ENCODE measurements around the gene MRPS11.
"Not testable (repeated sequence)": the region's sequence is repeated elsewhere in the genome, so short reads cannot be mapped to it uniquely, and the experiment has no call there.

MRPS11 gene

DNA sequence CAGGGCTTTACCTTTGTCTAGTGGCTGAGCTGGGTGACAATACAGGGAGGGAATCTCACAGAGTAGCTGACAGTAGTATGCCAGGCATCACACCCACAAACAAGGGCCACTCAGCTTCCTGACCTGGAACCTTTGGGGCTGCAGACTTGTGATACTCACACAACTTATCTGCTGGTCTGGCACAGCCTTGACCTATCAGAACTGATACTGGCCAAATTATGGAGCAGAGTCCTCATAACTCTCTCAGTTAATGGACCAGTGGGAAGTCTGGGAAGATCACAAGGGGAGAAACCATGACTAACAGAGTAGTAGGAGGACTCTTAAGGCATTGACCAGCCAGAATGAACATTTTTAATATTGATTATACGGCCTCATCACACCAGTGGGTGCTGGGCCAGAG lies 19.8 kb upstream of the MRPS11 start:
- H3K4me1 ChIP-seq (ENCODE audit: insufficient read depth, low read length) = no peaks in the 10 kb centered on the region
- no peaks in the 10 kb centered on the region for H3K36me3 ChIP-seq (ENCODE audit: insufficient read depth, low read length)
- no peak overlapping the region for H3K9ac ChIP-seq (ENCODE audit: low read depth, low read length)
- no peaks in the 10 kb centered on the region for H3K9me3 ChIP-seq (ENCODE audit: control insufficient read depth, insufficient read depth, low read length)

DNA sequence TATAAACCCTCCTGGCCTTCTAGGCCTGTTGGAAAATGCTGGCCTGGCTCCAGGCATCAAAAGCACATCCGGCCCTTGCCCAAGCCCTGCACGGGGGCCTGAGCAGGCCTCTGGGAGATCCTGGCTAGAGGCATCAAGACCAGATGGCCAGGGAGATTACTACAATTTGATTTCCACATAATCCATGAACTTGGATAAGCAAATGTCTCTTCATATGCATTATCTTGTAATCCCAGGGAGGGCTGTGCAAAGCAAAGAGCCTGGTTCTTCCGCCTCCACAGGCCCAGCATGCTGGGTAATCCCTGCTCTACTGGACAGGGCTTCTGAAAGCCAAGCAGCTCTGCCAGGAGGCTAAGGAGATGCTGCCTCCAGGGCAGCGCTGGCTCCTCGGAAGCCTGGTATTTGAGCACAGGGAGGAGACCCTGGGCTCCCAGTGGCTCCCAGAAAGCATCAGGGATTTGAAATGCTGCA lies 18.5 kb upstream of the MRPS11 start:
- no peaks in the 10 kb centered on the region; the same call in 1 of the 2 replicates for H3K9me3 ChIP-seq (ENCODE audit: control insufficient read depth, insufficient read depth, low read length)
- H3K9ac ChIP-seq (ENCODE audit: low read depth, low read length) = no peak overlapping the region
- H3K4me1 ChIP-seq (ENCODE audit: insufficient read depth, low read length) = no peaks in the 10 kb centered on the region
- no peaks in the 10 kb centered on the region for H3K36me3 ChIP-seq (ENCODE audit: insufficient read depth, low read length)

DNA sequence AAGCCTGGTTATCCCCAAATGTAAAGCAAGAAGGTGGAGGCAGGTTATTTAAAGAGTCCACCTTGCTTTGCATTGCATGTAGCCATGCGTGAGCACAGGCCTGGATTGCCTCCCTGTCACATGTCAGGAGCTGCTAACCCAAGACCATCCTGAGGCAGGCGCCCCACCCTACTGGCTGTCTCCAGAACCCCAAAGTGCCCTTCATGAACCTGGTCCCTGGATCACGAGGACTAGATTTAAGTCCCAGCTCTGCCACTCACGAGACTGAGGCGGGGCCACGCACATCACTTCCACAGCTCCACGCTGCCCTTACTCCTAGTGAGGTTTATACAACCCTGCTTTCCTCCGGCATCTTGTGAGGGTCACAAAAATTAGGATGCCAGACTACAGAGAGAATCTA lies 17.9 kb upstream of the MRPS11 start:
- H3K36me3 ChIP-seq (ENCODE audit: insufficient read depth, low read length) = no peaks in the 10 kb centered on the region
- H3K4me1 ChIP-seq (ENCODE audit: insufficient read depth, low read length) = 0 out of 2 replicates have a peak, but pooled peaks cover under 1% of the 10 kb centered on the region
- H3K9me3 ChIP-seq (ENCODE audit: control insufficient read depth, insufficient read depth, low read length) = no peaks in the 10 kb centered on the region; the same call in 1 of the 2 replicates
- no peak overlapping the region for H3K9ac ChIP-seq (ENCODE audit: low read depth, low read length)

DNA sequence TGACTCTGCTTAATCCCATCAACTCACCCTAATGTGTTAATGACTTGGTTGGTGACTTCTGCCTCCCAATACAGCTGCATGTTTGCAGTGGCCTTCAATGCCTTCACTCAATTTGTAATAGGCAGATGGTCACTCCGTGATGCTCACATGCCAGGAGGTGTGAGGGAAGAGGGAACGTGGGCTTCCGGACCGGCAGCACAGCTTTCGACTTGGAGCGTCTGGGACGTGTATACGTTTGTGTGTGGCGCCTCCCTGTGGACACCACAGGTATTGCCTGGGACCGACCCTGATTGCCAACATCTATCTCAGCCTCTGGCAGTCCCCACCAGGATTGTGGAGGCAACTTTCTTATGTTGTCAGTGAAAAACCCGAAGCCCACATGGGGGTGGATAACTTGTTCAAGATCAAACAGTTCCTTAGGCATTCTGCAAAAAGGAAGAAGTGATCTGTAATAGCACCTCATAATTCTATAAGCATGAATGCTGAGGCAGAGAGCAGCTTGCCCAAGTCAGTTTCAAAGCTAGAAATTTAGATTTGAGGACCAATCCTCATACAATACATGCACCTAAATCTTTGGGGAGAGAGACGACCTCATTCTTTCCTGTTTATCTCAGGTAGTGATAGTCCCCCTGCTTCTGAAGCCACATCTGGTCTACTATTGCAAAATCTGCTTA lies 17.2 kb upstream of the MRPS11 start:
- H3K9ac ChIP-seq (ENCODE audit: low read depth, low read length) = no peak overlapping the region
- H3K4me1 ChIP-seq (ENCODE audit: insufficient read depth, low read length) = 0 out of 2 replicates have a peak, but pooled peaks cover 4% of the 10 kb centered on the region
- H3K9me3 ChIP-seq (ENCODE audit: control insufficient read depth, insufficient read depth, low read length) = no peaks in the 10 kb centered on the region; the same call in 1 of the 2 replicates
- H3K36me3 ChIP-seq (ENCODE audit: insufficient read depth, low read length) = no peaks in the 10 kb centered on the region

DNA sequence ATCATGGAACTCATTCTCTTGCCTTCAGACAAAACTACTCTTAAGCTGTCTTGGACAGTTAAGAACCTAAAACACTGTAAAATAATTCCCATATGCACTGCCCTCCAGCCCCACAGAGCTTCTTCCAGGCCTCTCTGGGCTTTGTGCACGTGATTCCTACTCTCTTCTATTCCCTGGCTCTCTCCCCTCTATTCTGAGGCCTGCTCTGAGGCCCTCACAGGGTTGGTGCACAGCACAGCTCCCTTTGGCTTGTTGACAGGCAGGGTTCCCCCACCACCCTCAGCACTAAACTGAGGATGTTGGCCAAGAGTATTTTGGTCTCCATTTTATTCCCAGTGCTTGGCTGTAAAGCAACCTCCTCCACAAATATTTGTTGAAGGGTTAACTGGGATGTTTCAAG lies 13.9 kb upstream of the MRPS11 start:
- Histone ChIP-seq H3K9me3 (ENCODE audit: control insufficient read depth, insufficient read depth, low read length) (no peaks in the 10 kb centered on the region; the same call in 1 of the 2 replicates), H3K9ac (ENCODE audit: low read depth, low read length) (no peak overlapping the region), H3K36me3 (ENCODE audit: insufficient read depth, low read length) (no peaks in the 10 kb centered on the region; the same call in 1 of the 2 replicates), H3K4me1 (ENCODE audit: insufficient read depth, low read length) (0 out of 2 replicates have a peak, but pooled peaks cover 4% of the 10 kb centered on the region)

DNA sequence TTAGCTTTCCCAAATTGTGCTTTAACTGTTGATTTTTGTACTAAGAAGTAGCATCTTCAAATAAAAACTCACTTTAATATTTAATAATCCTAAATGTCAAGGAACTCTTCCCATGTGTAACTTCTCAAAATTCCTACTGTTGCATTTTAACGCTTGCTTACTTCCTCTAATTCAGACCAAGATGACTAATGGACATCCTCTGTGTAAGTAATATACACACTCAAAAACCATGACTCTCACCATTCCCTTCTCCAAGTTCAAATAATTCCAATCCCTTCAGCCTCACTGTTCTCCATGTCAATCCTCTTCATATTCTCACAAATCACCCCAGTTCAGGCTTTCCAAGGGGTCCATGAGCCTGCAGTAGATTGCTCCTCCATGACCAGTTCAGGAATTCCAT lies 13.3 kb upstream of the MRPS11 start:
- Histone ChIP-seq H3K36me3 (ENCODE audit: insufficient read depth, low read length) (peaks cover 1% of the 10 kb centered on the region), H3K9me3 (ENCODE audit: control insufficient read depth, insufficient read depth, low read length) (no peaks in the 10 kb centered on the region; the same call in 1 of the 2 replicates), H3K4me1 (ENCODE audit: insufficient read depth, low read length) (0 out of 2 replicates have a peak, but pooled peaks cover 4% of the 10 kb centered on the region), H3K9ac (ENCODE audit: low read depth, low read length) (no peak overlapping the region)

DNA sequence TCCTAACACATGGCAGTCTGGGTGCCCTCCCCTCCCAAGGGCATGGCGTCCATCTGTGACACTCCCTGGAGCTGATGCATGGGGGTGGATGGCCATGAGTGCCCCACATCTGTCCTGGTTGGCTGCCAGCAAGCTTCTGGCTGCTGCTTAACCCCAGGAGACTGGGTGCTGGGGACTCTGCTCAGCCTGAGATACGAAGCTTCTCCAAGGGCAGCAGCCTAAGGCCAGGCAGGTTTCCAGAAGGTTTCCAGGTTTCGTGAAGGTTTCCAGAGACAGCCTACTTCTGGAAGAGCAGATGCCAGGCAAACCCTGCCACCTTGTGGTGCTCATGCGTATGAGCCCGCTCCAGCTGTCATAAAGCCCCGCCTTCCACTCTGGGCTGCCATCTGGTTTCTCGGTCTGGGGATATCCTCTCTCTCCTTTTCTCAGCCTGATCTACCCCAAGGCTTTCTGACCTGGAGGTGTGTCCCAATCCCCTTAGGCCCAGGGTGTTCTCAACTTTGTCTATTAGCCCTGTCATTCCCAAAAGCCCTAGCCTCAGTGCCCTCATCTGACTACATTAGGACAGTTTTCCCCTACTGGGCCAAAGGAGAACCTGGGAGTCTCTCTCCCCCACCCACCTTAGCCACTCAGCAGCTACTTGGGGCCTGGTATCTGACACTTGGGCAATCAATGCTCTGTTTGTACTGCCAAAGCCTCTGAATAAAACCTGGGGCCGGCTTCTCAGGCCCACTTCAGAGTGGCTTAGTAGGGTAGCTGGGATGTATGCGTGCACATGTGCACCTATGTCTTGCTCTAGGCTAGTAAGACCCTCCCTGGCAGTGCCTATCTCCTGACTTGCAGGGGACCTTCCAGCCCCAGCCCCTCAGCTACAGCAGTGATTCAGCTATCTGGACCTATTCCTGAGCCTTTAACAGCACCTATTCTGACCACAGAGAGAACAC lies 12.4 kb upstream of the MRPS11 start:
- Histone ChIP-seq H3K9ac (ENCODE audit: low read depth, low read length) (no peak overlapping the region), H3K4me1 (ENCODE audit: insufficient read depth, low read length) (0 out of 2 replicates have a peak, but pooled peaks cover 4% of the 10 kb centered on the region), H3K36me3 (ENCODE audit: insufficient read depth, low read length) (peaks cover 10% of the 10 kb centered on the region), H3K9me3 (ENCODE audit: control insufficient read depth, insufficient read depth, low read length) (no peaks in the 10 kb centered on the region; the same call in 1 of the 2 replicates)

DNA sequence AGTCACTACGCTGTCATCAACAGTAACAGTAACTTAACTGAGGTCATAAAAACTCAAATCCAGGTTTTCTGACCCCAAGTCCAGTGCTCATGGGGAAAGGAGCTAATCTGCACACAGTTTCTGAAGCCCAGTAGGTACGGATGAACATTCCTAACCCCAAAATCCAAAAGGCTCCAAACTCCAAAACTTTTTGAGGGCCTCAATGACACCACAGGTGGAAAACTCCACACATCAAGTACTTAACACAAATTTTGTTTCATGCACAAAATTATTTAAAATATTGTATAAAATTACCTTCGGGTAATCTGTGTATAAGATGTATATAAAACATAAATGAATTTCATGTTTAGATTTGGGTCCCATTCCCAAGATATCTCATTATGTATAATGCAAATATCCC lies 10.8 kb upstream of the MRPS11 start:
- Histone ChIP-seq H3K4me1 (ENCODE audit: insufficient read depth, low read length) (0 out of 2 replicates have a peak, but pooled peaks cover 4% of the 10 kb centered on the region), H3K36me3 (ENCODE audit: insufficient read depth, low read length) (peaks cover 10% of the 10 kb centered on the region), H3K9ac (ENCODE audit: low read depth, low read length) (no peak overlapping the region), H3K9me3 (ENCODE audit: control insufficient read depth, insufficient read depth, low read length) (no peaks in the 10 kb centered on the region; the same call in 1 of the 2 replicates)

DNA sequence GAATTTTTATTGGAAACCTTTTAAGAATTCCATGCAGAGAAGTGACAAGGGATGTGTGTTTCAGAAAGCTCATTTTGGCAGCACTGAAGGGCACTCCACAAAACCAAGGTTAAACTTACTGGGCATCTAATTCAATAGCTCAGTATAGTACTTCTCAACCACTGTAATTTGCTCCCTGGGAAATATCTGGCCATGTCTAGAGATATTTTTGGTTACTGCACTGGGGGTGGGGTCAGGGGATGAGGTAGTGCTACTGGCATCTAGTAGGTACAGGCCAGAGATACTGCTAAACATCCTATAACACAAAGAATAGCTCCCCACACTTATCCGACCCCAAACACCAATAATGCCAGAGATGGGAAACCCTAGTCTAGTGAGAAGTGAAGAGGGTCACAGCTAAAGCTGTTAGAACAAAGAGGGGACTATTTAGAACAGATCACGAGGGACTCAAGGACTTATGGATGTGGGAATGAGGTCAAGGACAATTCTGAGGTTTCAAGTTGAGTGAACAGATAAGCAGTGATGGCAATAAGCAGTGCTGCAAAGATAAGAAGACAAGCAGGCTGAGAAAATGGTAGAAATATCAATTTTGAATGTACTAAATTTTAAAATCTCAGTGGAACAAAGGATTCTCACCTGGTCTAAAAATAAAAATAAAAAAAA lies 3.5 kb upstream of the MRPS11 start:
- Histone ChIP-seq H3K9ac (ENCODE audit: low read depth, low read length) (no peak overlapping the region), H3K36me3 (ENCODE audit: insufficient read depth, low read length) (peaks cover 32% of the 10 kb centered on the region), H3K9me3 (ENCODE audit: control insufficient read depth, insufficient read depth, low read length) (no peaks in the 10 kb centered on the region), H3K4me1 (ENCODE audit: insufficient read depth, low read length) (no peaks in the 10 kb centered on the region)

DNA sequence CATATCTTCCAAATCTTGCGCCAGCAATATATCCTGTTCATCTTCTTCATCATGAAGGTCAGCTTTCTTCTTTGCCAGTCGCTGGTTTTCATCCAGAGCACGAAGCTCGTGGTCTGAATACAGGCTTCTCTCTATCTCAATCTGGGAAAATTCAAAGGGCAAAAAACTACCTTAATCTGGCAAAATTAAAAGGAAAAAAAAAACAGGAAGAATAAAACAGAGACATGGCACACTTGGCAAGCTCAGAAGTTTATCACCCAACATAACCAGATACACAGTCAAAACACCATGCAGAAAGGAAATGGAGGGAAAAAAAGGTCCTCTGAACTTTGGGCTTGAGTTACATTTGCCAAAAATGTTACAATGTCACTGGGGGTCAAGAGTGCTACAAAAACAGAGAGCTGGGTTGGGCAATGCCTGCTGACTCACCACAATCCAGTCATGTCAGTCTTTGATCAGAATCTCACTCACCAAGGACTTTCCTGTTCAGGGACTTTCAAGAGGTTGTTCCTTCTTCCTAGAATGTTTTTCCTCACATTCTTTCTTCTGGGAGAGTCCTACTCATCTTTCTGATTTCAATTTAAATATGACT lies 1.8 kb upstream of the MRPS11 start:
- Histone ChIP-seq H3K9ac (ENCODE audit: low read depth, low read length) (no peak overlapping the region), H3K4me1 (ENCODE audit: insufficient read depth, low read length) (no peaks in the 10 kb centered on the region), H3K9me3 (ENCODE audit: control insufficient read depth, insufficient read depth, low read length) (no peaks in the 10 kb centered on the region), H3K36me3 (ENCODE audit: insufficient read depth, low read length) (peaks cover 22% of the 10 kb centered on the region)

DNA sequence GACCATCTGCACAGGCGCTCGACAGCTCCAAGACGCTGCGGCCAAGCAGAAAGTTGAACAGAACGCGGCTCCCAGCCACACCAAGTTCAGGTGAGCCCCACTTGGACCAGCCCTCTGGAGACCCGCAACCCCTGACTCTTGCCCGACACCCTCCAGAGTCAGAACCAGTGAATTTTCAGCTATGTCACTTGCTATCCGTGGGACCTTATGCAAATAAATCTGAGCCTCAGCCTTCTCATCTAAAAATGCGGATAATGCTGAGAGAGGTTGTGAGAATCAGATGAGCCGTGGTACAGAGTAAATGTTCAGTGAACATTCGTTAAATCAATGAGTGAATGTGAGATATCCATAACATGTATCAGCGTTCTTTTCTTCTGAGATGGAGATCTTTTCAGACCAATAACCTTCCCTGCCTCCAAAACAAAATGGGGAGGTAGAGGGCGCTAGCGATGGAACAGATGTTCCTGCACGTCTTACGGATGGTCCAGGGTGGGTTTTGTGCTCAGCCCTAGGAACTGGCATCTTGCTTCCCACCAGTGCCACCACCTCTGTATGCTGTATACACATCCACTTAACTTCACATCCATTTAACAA lies 524 bp downstream of the MRPS11 start:
- Histone ChIP-seq H3K4me1 (ENCODE audit: insufficient read depth, low read length) (no peaks in the 10 kb centered on the region), H3K9me3 (ENCODE audit: control insufficient read depth, insufficient read depth, low read length) (no peaks in the 10 kb centered on the region), H3K36me3 (ENCODE audit: insufficient read depth, low read length) (peaks cover 16% of the 10 kb centered on the region), H3K9ac (ENCODE audit: low read depth, low read length) (peak overlapping the region; percentile 74)

DNA sequence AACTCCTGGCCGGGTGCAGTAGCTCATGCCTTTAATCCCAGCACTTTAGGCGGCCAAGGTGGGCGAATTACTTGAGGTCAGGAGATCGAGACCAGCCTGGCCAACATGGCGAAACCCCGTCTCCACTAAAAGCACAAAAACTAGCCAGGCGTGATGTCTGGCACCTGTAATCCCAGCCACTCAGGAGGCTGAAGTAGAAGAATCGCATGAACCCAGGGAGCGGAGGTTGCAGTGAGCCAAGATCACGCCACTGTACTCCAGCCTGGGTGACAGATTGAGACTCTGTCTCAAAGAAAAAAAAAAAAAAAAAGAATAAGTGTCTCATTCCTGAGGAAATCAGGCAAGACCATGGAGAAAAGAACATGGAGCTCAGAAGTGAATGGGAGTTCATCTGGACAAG lies 1.2 kb downstream of the MRPS11 start:
- H3K36me3 ChIP-seq (ENCODE audit: insufficient read depth, low read length) = peaks cover 11% of the 10 kb centered on the region
- not testable (repeated sequence) for H3K9ac ChIP-seq (ENCODE audit: low read depth, low read length)

DNA sequence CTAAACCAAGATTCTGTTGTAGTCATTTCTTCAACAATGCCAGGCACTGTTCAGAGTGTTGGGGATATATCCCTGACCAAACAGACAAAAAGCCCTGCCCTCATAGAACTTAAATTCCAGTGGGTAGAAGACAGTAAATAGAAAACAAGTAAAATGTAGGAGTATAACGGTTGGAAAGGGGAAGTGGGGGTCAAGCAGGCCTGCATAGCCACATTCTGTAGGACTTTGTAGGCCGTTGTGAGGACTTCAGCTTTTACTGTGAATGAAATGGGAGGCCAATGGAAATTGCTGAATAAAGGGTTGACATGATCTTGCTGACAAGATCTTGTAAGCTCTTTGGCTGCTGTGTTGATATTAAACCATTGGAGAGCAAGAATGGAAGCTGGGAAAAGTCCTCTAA lies 1.8 kb downstream of the MRPS11 start:
- H3K4me1 ChIP-seq (ENCODE audit: insufficient read depth, low read length) = no peaks in the 10 kb centered on the region
- H3K9ac ChIP-seq (ENCODE audit: low read depth, low read length) = no peak overlapping the region
- peaks cover 5% of the 10 kb centered on the region for H3K36me3 ChIP-seq (ENCODE audit: insufficient read depth, low read length)
- H3K9me3 ChIP-seq (ENCODE audit: control insufficient read depth, insufficient read depth, low read length) = no peaks in the 10 kb centered on the region

More for the DNA sequence above, 1.2 kb downstream of the MRPS11 start:
- not testable (repeated sequence) for H3K9me3 ChIP-seq (ENCODE audit: control insufficient read depth, insufficient read depth, low read length); H3K4me1 ChIP-seq (ENCODE audit: insufficient read depth, low read length)

Measured in ES-I3 (cell line).